Transverse colon (tissue), 4 donors: ENCODE data around the gene SLC25A19. TPM values are rescaled to one million over a fixed set of nuclear protein-coding genes. Genes with fewer than 3 reads are reported as not detected.
A peak's percentile ranks its signal among the peaks of the same experiment; 100 is the strongest.

Experiments
- DNase-seq: peaks from one replicate; pipeline ENCODE4 v3.0.0-alpha.2; 2019
- H3K27ac ChIP-seq, 4 donors: fragments of 200-600 bp; sonication (generic); 2 replicates each; pipeline ENCODE4 v1.5.1; 2016 to 2018; ENCODE audit warnings: inconsistent platforms in 4 of 4
- H3K27me3 ChIP-seq: fragments of 200-600 bp; sonication (generic); 2 replicates; pipeline ENCODE4 v1.5.1; 2017; ENCODE audit warnings: inconsistent platforms
- H3K36me3 ChIP-seq, 4 donors: fragments of 200-600 bp; sonication (generic); 2 replicates each; pipeline ENCODE4 v1.5.1; 2017 to 2019; ENCODE audit warnings: inconsistent platforms in 4 of 4
- H3K4me1 ChIP-seq, 4 donors: fragments of 200-600 bp; sonication (generic); 2 replicates each; pipeline ENCODE4 v1.5.1; 2017 to 2020; ENCODE audit warnings: inconsistent platforms in 4 of 4
- H3K4me3 ChIP-seq, 4 donors: fragments of 200-600 bp; sonication (generic); 1 replicate in 1 of 4; 2 replicates in 3 of 4; pipeline versions ENCODE4 v1.5.1 to v1.6.1; 2017 to 2019; ENCODE audit warnings: inconsistent platforms in 4 of 4
- H3K9me3 ChIP-seq, 2 donors: fragments of 200-600 bp; sonication (generic); 2 replicates each; pipeline ENCODE4 v1.5.1; 2017 to 2019; ENCODE audit warnings: inconsistent platforms in 2 of 2
- CTCF ChIP-seq, 5 experiments: fragments of 200-600 bp in 3 of 5; fragments of 450-650 bp in 2 of 5; sonication (generic) in 3 of 5; IDR thresholded peaks; 1 replicate in 2 of 5; 2 replicates in 3 of 5; pipeline ENCODE4 v1.5.1; 2016 to 2017; ENCODE audit warnings: antibody characterized with exemption in 5 of 5, inconsistent platforms in 3 of 5, mild to moderate bottlenecking in 2 of 5, moderate library complexity in 1 of 5
- EP300 ChIP-seq: sonication (generic); formaldehyde crosslinking; IDR thresholded peaks from one replicate; pipeline ENCODE4 v1.6.1; 2017; ENCODE audit warnings: antibody characterized with exemption, low read depth
- POLR2A ChIP-seq: fragments of 450-650 bp; IDR thresholded peaks from one replicate; pipeline ENCODE4 v1.6.1; 2016; ENCODE audit warnings: antibody characterized with exemption, mild to moderate bottlenecking, moderate library complexity
- POLR2AphosphoS5 ChIP-seq, 3 donors: sonication (generic); formaldehyde crosslinking; IDR thresholded peaks; one replicate each; pipeline ENCODE4 v1.6.1; 2016; ENCODE audit warnings: antibody characterized with exemption in 3 of 3
- WGBS, 2 donors: methylation state at CpG; one replicate each; pipeline ENCODE4 v1.1.5; 2018; ENCODE audit warnings: low coverage in 1 of 2; 5-methylcytosine and 5-hydroxymethylcytosine counted together
- in situ Hi-C, 4 donors: fragments of 200-750 bp; cut with MboI; loops; one replicate each; pipeline versions ENCODE4 v1.15.0 to v1.15.1; 2017; ENCODE audit warnings: low sequenced_read_pairs in 3 of 4, low pct_ligation_motif_present in 1 of 4, low pct_unique_long_range_greater_than_20kb in 1 of 4
- intact Hi-C: fragments of 100-400 bp; cut with DNase I; formaldehyde crosslinking; loops from one replicate; pipeline ENCODE4 v1.15.1; 2023; ENCODE audit warnings: low total_unique reads
- total RNA-seq, 4 donors: library from RNA; depleted of rRNA; stranded (reverse); fragments of >200 nt; gene quantifications; one replicate each; pipeline ENCODE4 v1.1.0, GENCODE V29; 2016

The SLC25A19 gene
- total RNA-seq, 4 donors from 2014 or later, result 12.6 to 49.6 (median 20.7) TPM

DNA sequence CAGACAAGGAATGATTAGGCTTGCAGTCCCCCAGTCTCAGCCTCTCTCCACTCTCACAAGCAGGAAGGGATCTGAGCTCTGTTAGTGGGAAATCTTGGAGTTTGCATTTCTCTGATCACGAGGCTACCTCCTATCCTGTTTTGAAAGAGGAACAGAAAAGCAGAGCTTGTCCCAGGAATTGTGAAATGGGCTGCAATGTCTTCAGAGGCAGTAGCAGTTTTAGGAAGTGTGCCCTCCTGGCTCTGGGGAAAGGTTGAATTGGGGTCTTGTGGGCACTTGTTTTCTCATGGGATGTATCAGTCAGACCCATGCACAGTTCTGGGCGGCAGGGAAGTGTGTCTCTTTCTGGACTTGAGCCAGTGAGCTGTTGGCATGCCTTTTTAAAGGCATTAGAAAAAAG lies 60.9 kb downstream of the SLC25A19 start:
- no peaks in the 10 kb centered on the region for H3K9me3 ChIP-seq
- H3K27me3 ChIP-seq, result no peaks in the 10 kb centered on the region
- H3K36me3 ChIP-seq, result peaks cover 0 to 41% (median 20%) of the 10 kb centered on the region in 4 donors
- H3K4me3 ChIP-seq, result no peak overlapping the region
- 71 to 100% methylated on average over 1 to 2 of the region's 2 CpGs for WGBS, 2 donors
- intact Hi-C loops, result no loop called here
- peak overlapping the region; percentile 16 to 60 (median 30) for H3K27ac ChIP-seq
- in situ Hi-C loops, result no loop called here
- no peaks in the 10 kb centered on the region for H3K4me1 ChIP-seq
- no peak for DNase-seq
- TF ChIP-seq POLR2AphosphoS5 (IDR thresholded peaks at IDR 0.05) (no peak), CTCF (IDR thresholded peaks at IDR 0.05) (no peak), EP300 (no peak)

- Histone ChIP-seq H3K4me1 (no peaks in the 10 kb centered on the region), H3K27me3 (no peaks in the 10 kb centered on the region), H3K27ac (peak overlapping the region in 2 of 4 donors; percentile 1 to 16), H3K9me3 (no peaks in the 10 kb centered on the region), H3K36me3 (peaks cover 0 to 37% (median 18%) of the 10 kb centered on the region in 4 donors), H3K4me3 (no peak overlapping the region)
- 60 to 80% methylated on average over 2 to 5 of the region's 5 CpGs for WGBS, 2 donors
- DNase-seq, result no peak
- in situ Hi-C loops, result no loop called here
- intact Hi-C loops, result no loop called here
- TF ChIP-seq POLR2A, result no peak
- TF ChIP-seq CTCF (IDR thresholded peaks at IDR 0.05), result no peak
- no peak for TF ChIP-seq POLR2AphosphoS5 (IDR thresholded peaks at IDR 0.05)
- TF ChIP-seq EP300, result no peak
These were observed 61.5 kb downstream of the SLC25A19 start for GRCh38 chr17:75227729-75228128.

GRCh38 chr17:75225016-75225415 lies 64.2 kb downstream of the SLC25A19 start:
- Histone ChIP-seq H3K27ac (no peak overlapping the region), H3K4me3 (no peak overlapping the region), H3K4me1 (no peaks in the 10 kb centered on the region), H3K36me3 (peaks cover 0 to 21% (median 10%) of the 10 kb centered on the region in 4 donors), H3K27me3 (no peaks in the 10 kb centered on the region), H3K9me3 (no peaks in the 10 kb centered on the region)
- 78% methylated on average over 14 of the region's 14 CpGs; no CpG with 5 or more reads in 1 of the 2 donors for WGBS, 2 donors
- intact Hi-C loops (no loop called here), in situ Hi-C loops (no loop called here)
- no peak for DNase-seq
- no peak for TF ChIP-seq POLR2A
- TF ChIP-seq POLR2AphosphoS5 (IDR thresholded peaks at IDR 0.05), result no peak
- TF ChIP-seq CTCF (IDR thresholded peaks at IDR 0.05), result no peak
- no peak for TF ChIP-seq EP300

Other genes with a start within 250 kb of the SLC25A19 start
- gene ATP5PD, start 242.5 kb downstream of the SLC25A19 start, total RNA-seq, result 100 to 1,000 TPM in 3 of 4 donors, 10 to 100 TPM in 1; 75.2 to 373 (median 245) TPM
- gene KCTD2, start 242.2 kb downstream of the SLC25A19 start, total RNA-seq, result 10 to 100 TPM; 14.5 to 24.7 (median 19.7) TPM
- 10 to 100 TPM; 65.9 to 94.6 (median 79.5) TPM for gene SLC16A5, start 201.5 kb downstream of the SLC25A19 start, total RNA-seq
- gene ARMC7, start 179.5 kb downstream of the SLC25A19 start, total RNA-seq, result 10 to 100 TPM in 3 of 4 donors, 1 to 10 TPM in 1; 8.2 to 41.1 (median 21.4) TPM
- gene NT5C, start 157.7 kb downstream of the SLC25A19 start, total RNA-seq, result 100 to 1,000 TPM; 162 to 247 (median 208) TPM
- gene JPT1, start 134.9 kb downstream of the SLC25A19 start, total RNA-seq, result 100 to 1,000 TPM in 3 of 4 donors, 10 to 100 TPM in 1; 61.7 to 293 (median 219) TPM
- gene SUMO2, start 106.5 kb downstream of the SLC25A19 start, total RNA-seq, result 10 to 100 TPM in 3 of 4 donors, 1 to 10 TPM in 1; 6.4 to 56.5 (median 47.9) TPM
- 100 to 1,000 TPM in 1 of 4 donors, 10 to 100 TPM in 3; 13.1 to 204 (median 31.8) TPM for gene NUP85, start 83.8 kb downstream of the SLC25A19 start, total RNA-seq
- 100 to 1,000 TPM in 1 of 4 donors, 10 to 100 TPM in 3; 36.2 to 134 (median 59.0) TPM for gene GGA3, start 27.8 kb downstream of the SLC25A19 start, total RNA-seq
- 10 to 100 TPM; 27.1 to 54.0 (median 37.4) TPM for gene MRPS7, start 27.6 kb downstream of the SLC25A19 start, total RNA-seq
- 10 to 100 TPM in 3 of 4 donors, 1 to 10 TPM in 1; 9.0 to 44.0 (median 28.6) TPM for gene MIF4GD, start 18.2 kb downstream of the SLC25A19 start, total RNA-seq
- 100 to 1,000 TPM; 105 to 183 (median 136) TPM for gene GRB2, start 116.2 kb upstream of the SLC25A19 start, total RNA-seq
- gene TMEM94, start 167.2 kb upstream of the SLC25A19 start, total RNA-seq, result 100 to 1,000 TPM; 128 to 708 (median 280) TPM
- 100 to 1,000 TPM in 1 of 4 donors, 10 to 100 TPM in 3; 16.5 to 128 (median 24.8) TPM for gene CASKIN2, start 226.1 kb upstream of the SLC25A19 start, total RNA-seq
- 100 to 1,000 TPM in 1 of 4 donors, 10 to 100 TPM in 3; 36.6 to 105 (median 61.2) TPM for gene TSEN54, start 227.1 kb upstream of the SLC25A19 start, total RNA-seq
- 1,000 to 10,000 TPM in 1 of 4 donors, 100 to 1,000 TPM in 3; 326 to 1,573 (median 641) TPM for gene LLGL2, start 236.3 kb upstream of the SLC25A19 start, total RNA-seq